ENCODE data around the gene CBX4. TPM values are rescaled to one million over a fixed set of nuclear protein-coding genes. Genes with fewer than 3 reads are reported as not detected.

The CBX4 gene
- total RNA-seq, 1 experiment from 2014 or later, result 3.3 TPM

DNA sequence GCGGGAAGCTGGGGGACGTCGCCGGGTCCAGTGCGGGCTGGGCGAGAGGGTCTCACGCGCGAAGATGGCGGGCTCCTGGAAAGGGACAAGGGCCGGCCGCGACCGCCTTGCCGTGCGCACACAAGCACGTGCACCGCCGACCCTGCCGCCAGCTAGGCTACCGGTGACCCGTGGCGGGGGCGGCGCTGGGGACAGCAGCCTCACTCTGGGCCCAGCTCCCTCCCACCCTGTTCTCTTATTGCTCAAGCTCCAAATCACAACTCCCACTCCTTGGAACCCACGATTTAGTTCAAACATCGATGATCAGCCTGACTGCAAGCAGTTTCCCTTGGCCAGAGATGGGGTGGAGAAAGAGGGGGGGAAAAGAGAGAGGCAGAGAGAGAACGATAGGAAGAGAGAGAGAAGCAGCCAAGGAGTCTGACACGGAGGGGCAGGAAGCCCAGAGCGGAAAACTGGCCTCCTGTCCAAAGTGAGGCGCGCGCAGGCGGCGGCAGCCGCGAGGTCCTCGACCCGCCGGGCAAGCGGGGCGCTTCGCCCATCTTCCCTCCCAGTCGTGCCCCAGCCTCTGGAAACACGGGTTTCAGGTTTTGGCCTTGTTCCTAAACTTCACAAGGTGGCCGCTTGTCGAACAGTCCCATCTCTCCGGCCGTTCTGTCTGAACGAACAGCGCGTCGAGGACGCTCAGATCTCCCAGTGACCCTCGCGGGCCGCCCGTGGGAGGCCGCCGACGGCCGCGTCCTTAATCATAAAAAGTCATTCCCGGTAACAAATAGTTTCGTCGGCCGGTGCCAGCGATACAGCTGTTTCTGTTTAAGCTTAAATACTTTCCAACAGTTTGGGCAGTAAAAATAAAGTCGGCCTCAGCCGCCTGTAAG is 40.7 kb downstream of the CBX4 start (continued):
- TF ChIP-seq, protein P1, sequence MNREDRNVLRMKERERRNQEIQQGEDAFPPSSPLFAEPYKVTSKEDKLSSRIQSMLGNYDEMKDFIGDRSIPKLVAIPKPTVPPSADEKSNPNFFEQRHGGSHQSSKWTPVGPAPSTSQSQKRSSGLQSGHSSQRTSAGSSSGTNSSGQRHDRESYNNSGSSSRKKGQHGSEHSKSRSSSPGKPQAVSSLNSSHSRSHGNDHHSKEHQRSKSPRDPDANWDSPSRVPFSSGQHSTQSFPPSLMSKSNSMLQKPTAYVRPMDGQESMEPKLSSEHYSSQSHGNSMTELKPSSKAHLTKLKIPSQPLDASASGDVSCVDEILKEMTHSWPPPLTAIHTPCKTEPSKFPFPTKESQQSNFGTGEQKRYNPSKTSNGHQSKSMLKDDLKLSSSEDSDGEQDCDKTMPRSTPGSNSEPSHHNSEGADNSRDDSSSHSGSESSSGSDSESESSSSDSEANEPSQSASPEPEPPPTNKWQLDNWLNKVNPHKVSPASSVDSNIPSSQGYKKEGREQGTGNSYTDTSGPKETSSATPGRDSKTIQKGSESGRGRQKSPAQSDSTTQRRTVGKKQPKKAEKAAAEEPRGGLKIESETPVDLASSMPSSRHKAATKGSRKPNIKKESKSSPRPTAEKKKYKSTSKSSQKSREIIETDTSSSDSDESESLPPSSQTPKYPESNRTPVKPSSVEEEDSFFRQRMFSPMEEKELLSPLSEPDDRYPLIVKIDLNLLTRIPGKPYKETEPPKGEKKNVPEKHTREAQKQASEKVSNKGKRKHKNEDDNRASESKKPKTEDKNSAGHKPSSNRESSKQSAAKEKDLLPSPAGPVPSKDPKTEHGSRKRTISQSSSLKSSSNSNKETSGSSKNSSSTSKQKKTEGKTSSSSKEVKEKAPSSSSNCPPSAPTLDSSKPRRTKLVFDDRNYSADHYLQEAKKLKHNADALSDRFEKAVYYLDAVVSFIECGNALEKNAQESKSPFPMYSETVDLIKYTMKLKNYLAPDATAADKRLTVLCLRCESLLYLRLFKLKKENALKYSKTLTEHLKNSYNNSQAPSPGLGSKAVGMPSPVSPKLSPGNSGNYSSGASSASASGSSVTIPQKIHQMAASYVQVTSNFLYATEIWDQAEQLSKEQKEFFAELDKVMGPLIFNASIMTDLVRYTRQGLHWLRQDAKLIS (CRISPR knock-in tag; IDR thresholded peaks at IDR 0.05; ENCODE audit: borderline replicate concordance), result no peak
- TF ChIP-seq SP1 (CRISPR knock-in tag; conservative IDR thresholded peaks at IDR 0.05) (0 out of 2 replicates have a peak, but pooled peaks have one; percentile 45), TP53 (CRISPR knock-in tag; IDR thresholded peaks at IDR 0.05) (peak; percentile 57; the same call in 1 of the 2 replicates), GTF2I (CRISPR knock-in tag; conservative IDR thresholded peaks at IDR 0.05) (no peak), SMAD3 (CRISPR knock-in tag; IDR thresholded peaks at IDR 0.05; ENCODE audit: borderline replicate concordance) (0 out of 2 replicates have a peak, but pooled peaks have one; percentile 41), SMAD4 (CRISPR knock-in tag; IDR thresholded peaks at IDR 0.05) (no peak), ZNF121 (CRISPR knock-in tag; IDR thresholded peaks at IDR 0.05) (no peak), PRRX2 (CRISPR knock-in tag; IDR thresholded peaks at IDR 0.05) (no peak), NFATC4 (CRISPR knock-in tag; IDR thresholded peaks at IDR 0.05) (no peak), RELA (CRISPR knock-in tag; IDR thresholded peaks at IDR 0.05; ENCODE audit: borderline replicate concordance) (peak; percentile 72; the same call in 1 of the 2 replicates), TCF7 (CRISPR knock-in tag; IDR thresholded peaks at IDR 0.05; ENCODE audit: low read depth) (peak; percentile 49; the same call in 1 of the 2 replicates), EMX1 (CRISPR knock-in tag; IDR thresholded peaks at IDR 0.05) (no peak), CREM (CRISPR knock-in tag; IDR thresholded peaks at IDR 0.05) (no peak), ZNF138 (CRISPR knock-in tag; conservative IDR thresholded peaks at IDR 0.05) (no peak), ZNF232 (CRISPR knock-in tag; IDR thresholded peaks at IDR 0.05) (no peak), GRHL2 (CRISPR knock-in tag; IDR thresholded peaks at IDR 0.05; ENCODE audit: insufficient replicate concordance, severe bottlenecking) (no peak), TEAD4 (CRISPR knock-in tag; IDR thresholded peaks at IDR 0.05) (no peak)
- TF ChIP-seq, protein P2, sequence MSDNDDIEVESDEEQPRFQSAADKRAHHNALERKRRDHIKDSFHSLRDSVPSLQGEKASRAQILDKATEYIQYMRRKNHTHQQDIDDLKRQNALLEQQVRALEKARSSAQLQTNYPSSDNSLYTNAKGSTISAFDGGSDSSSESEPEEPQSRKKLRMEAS (CRISPR knock-in tag; IDR thresholded peaks at IDR 0.05), result peak; percentile 93; the same call in 1 of the 2 replicates
- TF ChIP-seq, protein P3, sequence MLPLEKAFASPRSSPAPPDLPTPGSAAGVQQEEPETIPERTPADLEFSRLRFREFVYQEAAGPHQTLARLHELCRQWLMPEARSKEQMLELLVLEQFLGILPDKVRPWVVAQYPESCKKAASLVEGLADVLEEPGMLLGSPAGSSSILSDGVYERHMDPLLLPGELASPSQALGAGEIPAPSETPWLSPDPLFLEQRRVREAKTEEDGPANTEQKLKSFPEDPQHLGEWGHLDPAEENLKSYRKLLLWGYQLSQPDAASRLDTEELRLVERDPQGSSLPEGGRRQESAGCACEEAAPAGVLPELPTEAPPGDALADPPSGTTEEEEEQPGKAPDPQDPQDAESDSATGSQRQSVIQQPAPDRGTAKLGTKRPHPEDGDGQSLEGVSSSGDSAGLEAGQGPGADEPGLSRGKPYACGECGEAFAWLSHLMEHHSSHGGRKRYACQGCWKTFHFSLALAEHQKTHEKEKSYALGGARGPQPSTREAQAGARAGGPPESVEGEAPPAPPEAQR (CRISPR knock-in tag; IDR thresholded peaks at IDR 0.05), result no peak
- TF ChIP-seq, protein P4, sequence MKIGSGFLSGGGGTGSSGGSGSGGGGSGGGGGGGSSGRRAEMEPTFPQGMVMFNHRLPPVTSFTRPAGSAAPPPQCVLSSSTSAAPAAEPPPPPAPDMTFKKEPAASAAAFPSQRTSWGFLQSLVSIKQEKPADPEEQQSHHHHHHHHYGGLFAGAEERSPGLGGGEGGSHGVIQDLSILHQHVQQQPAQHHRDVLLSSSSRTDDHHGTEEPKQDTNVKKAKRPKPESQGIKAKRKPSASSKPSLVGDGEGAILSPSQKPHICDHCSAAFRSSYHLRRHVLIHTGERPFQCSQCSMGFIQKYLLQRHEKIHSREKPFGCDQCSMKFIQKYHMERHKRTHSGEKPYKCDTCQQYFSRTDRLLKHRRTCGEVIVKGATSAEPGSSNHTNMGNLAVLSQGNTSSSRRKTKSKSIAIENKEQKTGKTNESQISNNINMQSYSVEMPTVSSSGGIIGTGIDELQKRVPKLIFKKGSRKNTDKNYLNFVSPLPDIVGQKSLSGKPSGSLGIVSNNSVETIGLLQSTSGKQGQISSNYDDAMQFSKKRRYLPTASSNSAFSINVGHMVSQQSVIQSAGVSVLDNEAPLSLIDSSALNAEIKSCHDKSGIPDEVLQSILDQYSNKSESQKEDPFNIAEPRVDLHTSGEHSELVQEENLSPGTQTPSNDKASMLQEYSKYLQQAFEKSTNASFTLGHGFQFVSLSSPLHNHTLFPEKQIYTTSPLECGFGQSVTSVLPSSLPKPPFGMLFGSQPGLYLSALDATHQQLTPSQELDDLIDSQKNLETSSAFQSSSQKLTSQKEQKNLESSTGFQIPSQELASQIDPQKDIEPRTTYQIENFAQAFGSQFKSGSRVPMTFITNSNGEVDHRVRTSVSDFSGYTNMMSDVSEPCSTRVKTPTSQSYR (CRISPR knock-in tag; IDR thresholded peaks at IDR 0.05), result peak; percentile 85; the same call in 1 of the 2 replicates
- TF ChIP-seq, protein P5, sequence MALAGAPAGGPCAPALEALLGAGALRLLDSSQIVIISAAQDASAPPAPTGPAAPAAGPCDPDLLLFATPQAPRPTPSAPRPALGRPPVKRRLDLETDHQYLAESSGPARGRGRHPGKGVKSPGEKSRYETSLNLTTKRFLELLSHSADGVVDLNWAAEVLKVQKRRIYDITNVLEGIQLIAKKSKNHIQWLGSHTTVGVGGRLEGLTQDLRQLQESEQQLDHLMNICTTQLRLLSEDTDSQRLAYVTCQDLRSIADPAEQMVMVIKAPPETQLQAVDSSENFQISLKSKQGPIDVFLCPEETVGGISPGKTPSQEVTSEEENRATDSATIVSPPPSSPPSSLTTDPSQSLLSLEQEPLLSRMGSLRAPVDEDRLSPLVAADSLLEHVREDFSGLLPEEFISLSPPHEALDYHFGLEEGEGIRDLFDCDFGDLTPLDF (CRISPR knock-in tag; IDR thresholded peaks at IDR 0.05), result peak; percentile 53; the same call in 1 of the 2 replicates
- TF ChIP-seq, protein P6, sequence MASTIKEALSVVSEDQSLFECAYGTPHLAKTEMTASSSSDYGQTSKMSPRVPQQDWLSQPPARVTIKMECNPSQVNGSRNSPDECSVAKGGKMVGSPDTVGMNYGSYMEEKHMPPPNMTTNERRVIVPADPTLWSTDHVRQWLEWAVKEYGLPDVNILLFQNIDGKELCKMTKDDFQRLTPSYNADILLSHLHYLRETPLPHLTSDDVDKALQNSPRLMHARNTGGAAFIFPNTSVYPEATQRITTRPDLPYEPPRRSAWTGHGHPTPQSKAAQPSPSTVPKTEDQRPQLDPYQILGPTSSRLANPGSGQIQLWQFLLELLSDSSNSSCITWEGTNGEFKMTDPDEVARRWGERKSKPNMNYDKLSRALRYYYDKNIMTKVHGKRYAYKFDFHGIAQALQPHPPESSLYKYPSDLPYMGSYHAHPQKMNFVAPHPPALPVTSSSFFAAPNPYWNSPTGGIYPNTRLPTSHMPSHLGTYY (CRISPR knock-in tag; IDR thresholded peaks at IDR 0.05), result no peak
- TF ChIP-seq, protein P7, sequence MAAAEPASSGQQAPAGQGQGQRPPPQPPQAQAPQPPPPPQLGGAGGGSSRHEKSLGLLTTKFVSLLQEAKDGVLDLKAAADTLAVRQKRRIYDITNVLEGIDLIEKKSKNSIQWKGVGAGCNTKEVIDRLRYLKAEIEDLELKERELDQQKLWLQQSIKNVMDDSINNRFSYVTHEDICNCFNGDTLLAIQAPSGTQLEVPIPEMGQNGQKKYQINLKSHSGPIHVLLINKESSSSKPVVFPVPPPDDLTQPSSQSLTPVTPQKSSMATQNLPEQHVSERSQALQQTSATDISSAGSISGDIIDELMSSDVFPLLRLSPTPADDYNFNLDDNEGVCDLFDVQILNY (CRISPR knock-in tag; IDR thresholded peaks at IDR 0.05), result peak; percentile 35; the same call in 1 of the 2 replicates
- TF ChIP-seq, protein P8, sequence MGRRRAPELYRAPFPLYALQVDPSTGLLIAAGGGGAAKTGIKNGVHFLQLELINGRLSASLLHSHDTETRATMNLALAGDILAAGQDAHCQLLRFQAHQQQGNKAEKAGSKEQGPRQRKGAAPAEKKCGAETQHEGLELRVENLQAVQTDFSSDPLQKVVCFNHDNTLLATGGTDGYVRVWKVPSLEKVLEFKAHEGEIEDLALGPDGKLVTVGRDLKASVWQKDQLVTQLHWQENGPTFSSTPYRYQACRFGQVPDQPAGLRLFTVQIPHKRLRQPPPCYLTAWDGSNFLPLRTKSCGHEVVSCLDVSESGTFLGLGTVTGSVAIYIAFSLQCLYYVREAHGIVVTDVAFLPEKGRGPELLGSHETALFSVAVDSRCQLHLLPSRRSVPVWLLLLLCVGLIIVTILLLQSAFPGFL (CRISPR knock-in tag; IDR thresholded peaks at IDR 0.05; ENCODE audit: borderline replicate concordance), result no peak

Data from WTC11 (cell line).